Fibroblast of lung (primary cell): Measurements from ENCODE around the gene TMCC1. TPM values are rescaled to one million over a fixed set of nuclear protein-coding genes. Genes with fewer than 3 reads are reported as not detected.

Experiments used
- DNase-seq, 2 donors: peaks; one replicate each; pipeline versions ENCODE4 v3.0.0 to v3.0.0-alpha.2; 2010; ENCODE audit warnings: low read depth in 2 of 2
- H2AFZ ChIP-seq: 2 replicates; pipeline ENCODE4 v1.5.1; 2012; ENCODE audit warnings: low read length, control low read depth, inconsistent platforms
- H3K27ac ChIP-seq: 2 replicates; pipeline ENCODE4 v1.5.1; 2011; ENCODE audit warnings: low read length, control low read depth; ENCODE audit not compliant: insufficient read depth
- H3K27me3 ChIP-seq: 2 replicates; pipeline ENCODE4 v1.5.1; 2011; ENCODE audit warnings: mild to moderate bottlenecking, low read length; ENCODE audit not compliant: control insufficient read depth, insufficient read depth
- H3K36me3 ChIP-seq: 2 replicates; pipeline ENCODE4 v1.5.1; 2011; ENCODE audit warnings: low read length; ENCODE audit not compliant: control insufficient read depth, insufficient read depth
- H3K4me1 ChIP-seq: 2 replicates; pipeline ENCODE4 v1.5.1; 2011; ENCODE audit warnings: low read length; ENCODE audit not compliant: control insufficient read depth, insufficient read depth; ENCODE audit errors: extremely low read depth
- H3K4me2 ChIP-seq: 2 replicates; pipeline ENCODE4 v1.5.1; 2011; ENCODE audit warnings: low read length, control low read depth; ENCODE audit not compliant: insufficient read depth; ENCODE audit errors: extremely low read depth
- H3K4me3 ChIP-seq, 4 experiments: fragments of 200-600 bp in 1 of 4; sonication (generic) in 1 of 4; replicated peaks in 1 of 4; 2 replicates each; pipeline ENCODE4 v1.5.1; 2011 to 2016; ENCODE audit warnings: low read length in 4 of 4, low read depth in 3 of 4, mild to moderate bottlenecking in 3 of 4, control low read depth in 2 of 4, inconsistent platforms in 1 of 4, mixed read lengths in 1 of 4; ENCODE audit not compliant: insufficient read depth in 1 of 4; ENCODE audit errors: control extremely low read depth in 1 of 4
- H3K79me2 ChIP-seq: 2 replicates; pipeline ENCODE4 v1.5.1; 2012; ENCODE audit warnings: mild to moderate bottlenecking, low read length, inconsistent platforms; ENCODE audit not compliant: control insufficient read depth, insufficient read depth
- H3K9ac ChIP-seq: 2 replicates; pipeline ENCODE4 v1.5.1; 2011; ENCODE audit warnings: mild to moderate bottlenecking, low read length, control low read depth; ENCODE audit not compliant: insufficient read depth
- H3K9me3 ChIP-seq: 2 replicates; pipeline ENCODE4 v1.5.1; 2012; ENCODE audit warnings: low read depth, low read length; ENCODE audit not compliant: control insufficient read depth, insufficient read depth
- H4K20me1 ChIP-seq: 2 replicates; pipeline ENCODE4 v1.5.1; 2011; ENCODE audit warnings: low read length; ENCODE audit not compliant: control insufficient read depth, insufficient read depth; ENCODE audit errors: extremely low read depth
- CTCF ChIP-seq, 2 donors: IDR thresholded peaks in 1 of 2; conservative IDR thresholded peaks in 1 of 2; 1 replicate in 1 of 2; 2 replicates in 1 of 2; pipeline ENCODE4 v1.5.1; 2011 to 2012; ENCODE audit warnings: low read length in 2 of 2, control low read depth in 1 of 2, inconsistent platforms in 1 of 2, low read depth in 1 of 2, mild to moderate bottlenecking in 1 of 2
- EZH2 ChIP-seq: IDR thresholded peaks from 2 replicates; pipeline ENCODE4 v1.5.1; 2012; ENCODE audit warnings: low read length, control low read depth, mild to moderate bottlenecking; ENCODE audit errors: missing control alignments
- polyA plus RNA-seq, 2 donors: library from polyadenylated mRNA; depleted of rRNA in 1 of 2; stranded (reverse) in 1 of 2; unstranded in 1 of 2; fragments of >200 nt; gene quantifications; 2 replicates each; pipeline ENCODE4 v1.2.1, GENCODE V29; 2011 to 2012; ENCODE audit warnings: missing spikeins in 1 of 2
- total RNA-seq: library from RNA; depleted of rRNA; stranded (reverse); fragments of >200 nt; gene quantifications from 2 replicates; pipeline ENCODE4 v1.2.1, GENCODE V29; 2014

The TMCC1 gene
- total and polyA plus RNA-seq, 2 donors (not counting 1 experiment from before 2014, with no cell fraction given) = 16.2 to 16.8 TPM

GRCh38 chr3:129614927-129615363 is 278.6 kb downstream of the TMCC1 start:
- no peak overlapping the region for H3K4me3 ChIP-seq
- DNase-seq = no peak
- H3K4me1 ChIP-seq = peaks cover 8% of the 10 kb centered on the region
- no peak overlapping the region for H3K27ac ChIP-seq
- TF ChIP-seq CTCF (conservative IDR thresholded peaks at IDR 0.05 in 1 of 2, IDR thresholded peaks at IDR 0.05 in 1 of 2; ENCODE audit: low read depth in 1 of 2, low read length in 2 of 2) (no peak), EZH2 (no peak)
- no peaks in the 10 kb centered on the region for H3K27me3 ChIP-seq
- H3K9me3 ChIP-seq = no peaks in the 10 kb centered on the region
- no peaks in the 10 kb centered on the region for H3K36me3 ChIP-seq
- H3K9ac ChIP-seq = no peak overlapping the region
- H3K79me2 ChIP-seq = no peaks in the 10 kb centered on the region
- H3K4me2 ChIP-seq = no peak overlapping the region
- H2AFZ ChIP-seq = no peak overlapping the region
- no peaks in the 10 kb centered on the region for H4K20me1 ChIP-seq

DNA sequence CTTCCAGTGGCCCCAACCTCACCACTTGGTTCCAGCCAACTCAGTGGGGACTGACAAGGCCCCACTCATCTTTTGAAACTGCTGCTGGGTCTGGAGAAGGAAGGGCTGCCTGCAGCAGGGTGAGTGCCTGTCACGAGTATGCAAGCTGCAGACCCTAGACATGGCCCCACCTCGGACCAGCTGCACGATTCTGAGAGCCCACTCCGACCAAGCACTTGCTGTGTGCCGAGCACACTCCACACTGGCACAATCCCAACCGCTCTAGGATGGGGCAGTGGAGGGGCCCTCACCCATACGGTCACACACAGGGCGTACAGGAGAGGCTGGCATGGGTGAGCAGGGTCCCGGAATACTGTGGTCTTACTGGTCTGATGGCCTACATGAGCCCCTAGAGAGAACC is 279.1 kb downstream of the TMCC1 start:
- H3K79me2 ChIP-seq = no peaks in the 10 kb centered on the region
- no peak overlapping the region for H3K4me2 ChIP-seq
- no peaks in the 10 kb centered on the region for H3K9me3 ChIP-seq
- no peaks in the 10 kb centered on the region for H3K36me3 ChIP-seq
- peaks cover 11% of the 10 kb centered on the region for H3K4me1 ChIP-seq
- H4K20me1 ChIP-seq = no peaks in the 10 kb centered on the region
- no peak overlapping the region for H3K9ac ChIP-seq
- no peak for TF ChIP-seq EZH2
- no peak for TF ChIP-seq CTCF (conservative IDR thresholded peaks at IDR 0.05 in 1 of 2, IDR thresholded peaks at IDR 0.05 in 1 of 2; ENCODE audit: low read depth in 1 of 2, low read length in 2 of 2)
- no peak overlapping the region for H3K27ac ChIP-seq
- no peak for DNase-seq
- no peak overlapping the region for H2AFZ ChIP-seq
- no peak overlapping the region for H3K4me3 ChIP-seq
- no peaks in the 10 kb centered on the region for H3K27me3 ChIP-seq

- no peaks in the 10 kb centered on the region for H3K36me3 ChIP-seq
- no peak overlapping the region for H3K4me3 ChIP-seq
- DNase-seq = no peak
- H3K4me1 ChIP-seq = peaks cover 13% of the 10 kb centered on the region
- H3K9ac ChIP-seq = no peak overlapping the region
- no peak overlapping the region for H2AFZ ChIP-seq
- H3K79me2 ChIP-seq = no peaks in the 10 kb centered on the region
- TF ChIP-seq CTCF (conservative IDR thresholded peaks at IDR 0.05 in 1 of 2, IDR thresholded peaks at IDR 0.05 in 1 of 2; ENCODE audit: low read depth in 1 of 2, low read length in 2 of 2) (no peak), EZH2 (no peak)
- no peaks in the 10 kb centered on the region for H3K27me3 ChIP-seq
- no peaks in the 10 kb centered on the region for H3K9me3 ChIP-seq
- no peak overlapping the region for H3K4me2 ChIP-seq
- no peak overlapping the region for H3K27ac ChIP-seq
- no peaks in the 10 kb centered on the region for H4K20me1 ChIP-seq
Observed at GRCh38 chr3:129613367-129613740, 280.2 kb downstream of the TMCC1 start.
